Measurements from ENCODE around the gene NDFIP1.

The NDFIP1 gene

GRCh38 chr5:142091922-142092321, 16.7 kb upstream of the NDFIP1 start:
- DNase-seq (ENCODE audit: low read depth in 2 of 2) = no peak

- DNase-seq (ENCODE audit: low read depth in 2 of 2) = no peak
Observed at GRCh38 chr5:142095035-142095434, 13.5 kb upstream of the NDFIP1 start.

- no peak for DNase-seq (ENCODE audit: low read depth in 2 of 2)
Observed at GRCh38 chr5:142095651-142096330, 12.8 kb upstream of the NDFIP1 start.

- DNase-seq (ENCODE audit: low read depth in 2 of 2) = no peak
Observed at GRCh38 chr5:142096382-142096781, 12.2 kb upstream of the NDFIP1 start.

GRCh38 chr5:142097681-142098080, 10.9 kb upstream of the NDFIP1 start:
- no peak for DNase-seq (ENCODE audit: low read depth in 2 of 2)

GRCh38 chr5:142098275-142098674, 10.3 kb upstream of the NDFIP1 start:
- no peak for DNase-seq (ENCODE audit: low read depth in 2 of 2)

- no peak for DNase-seq (ENCODE audit: low read depth in 2 of 2)
Observed at GRCh38 chr5:142098931-142099330, 9.6 kb upstream of the NDFIP1 start.

- no peak for DNase-seq (ENCODE audit: low read depth in 2 of 2)
Observed at GRCh38 chr5:142100307-142100706, 8.3 kb upstream of the NDFIP1 start.

- no peak for DNase-seq (ENCODE audit: low read depth in 2 of 2)
Observed at GRCh38 chr5:142102980-142103740, 5.4 kb upstream of the NDFIP1 start.

- DNase-seq (ENCODE audit: low read depth in 2 of 2) = no peak
Observed at GRCh38 chr5:142104491-142104890, 4.1 kb upstream of the NDFIP1 start.

- peak; percentile 65 to 69 for DNase-seq (ENCODE audit: low read depth in 2 of 2)
Observed at GRCh38 chr5:142106061-142106460, 2.5 kb upstream of the NDFIP1 start.

GRCh38 chr5:142107036-142107735, 1.4 kb upstream of the NDFIP1 start:
- no peak for DNase-seq (ENCODE audit: low read depth in 2 of 2)

- DNase-seq (ENCODE audit: low read depth in 2 of 2) = no peak
Observed at GRCh38 chr5:142107736-142108431, 695 bp upstream of the NDFIP1 start.

- DNase-seq (ENCODE audit: low read depth in 2 of 2) = no peak
Observed at GRCh38 chr5:142109331-142110045, 909 bp downstream of the NDFIP1 start.

GRCh38 chr5:142110046-142110531, 1.5 kb downstream of the NDFIP1 start:
- no peak for DNase-seq (ENCODE audit: low read depth in 2 of 2)

GRCh38 chr5:142110988-142111687, 2.6 kb downstream of the NDFIP1 start:
- no peak for DNase-seq (ENCODE audit: low read depth in 2 of 2)

- DNase-seq (ENCODE audit: low read depth in 2 of 2) = no peak
Observed at GRCh38 chr5:142114687-142115086, 6.1 kb downstream of the NDFIP1 start.

- peak in 1 of 2 experiments; percentile 12 for DNase-seq (ENCODE audit: low read depth in 2 of 2)
Observed at GRCh38 chr5:142115937-142116614, 7.5 kb downstream of the NDFIP1 start.

GRCh38 chr5:142117579-142118151, 9.1 kb downstream of the NDFIP1 start:
- DNase-seq (ENCODE audit: low read depth in 2 of 2) = no peak

All from fibroblast of skin of left biceps (primary cell).